SK-N-SH (cell line): ENCODE measurements around the gene SLC35G6. TPM values are rescaled to one million over a fixed set of nuclear protein-coding genes. Genes with fewer than 3 reads are reported as not detected.

ENCODE experiments used
- CTCF ChIA-PET: fragments of 300-600, 350-600 bp; formaldehyde crosslinking; extraction: SDS; loops from one replicate; lab custom pipeline; 2021; lab: Yijun Ruan, JAX
- POLR2A ChIA-PET: fragments of 350-600 bp; sonication (Branson Sonifier 250); formaldehyde crosslinking; extraction: SDS; loops from one replicate; lab custom pipeline; 2020; ENCODE audit warnings: antibody characterized with exemption, inconsistent platforms; lab: Yijun Ruan, JAX
- DNase-seq: peaks from one replicate; pipeline ENCODE4 v3.0.0; 2012
- H2AFZ ChIP-seq: fragments of 200-600 bp; sonication (generic); 2 replicates; pipeline ENCODE4 v1.8.1; 2016; ENCODE audit warnings: antibody characterized with exemption, mild to moderate bottlenecking, low read depth
- H3F3A ChIP-seq: fragments of 200-600 bp; sonication (generic); replicated peaks from 2 replicates; pipeline ENCODE3; 2016; ENCODE audit warnings: antibody characterized with exemption, mild to moderate bottlenecking; ENCODE audit not compliant: insufficient read depth
- H3K27ac ChIP-seq, 2 experiments: fragments of 200-500 bp in 1 of 2; fragments of 200-600 bp in 1 of 2; sonication (Bioruptor generic) in 1 of 2; sonication (generic), shearing (Covaris generic) in 1 of 2; 2 replicates each; pipeline versions ENCODE4 v1.5.1 to v1.6.1; 2014 to 2016; ENCODE audit warnings: low read depth in 2 of 2, inconsistent platforms in 1 of 2, low read length in 1 of 2, mild to moderate bottlenecking in 1 of 2, mixed read lengths in 1 of 2
- H3K27me3 ChIP-seq: fragments of 200-600 bp; sonication (generic), shearing (Covaris generic); 2 replicates; pipeline ENCODE4 v1.6.1; 2016; ENCODE audit warnings: mixed run types; ENCODE audit not compliant: insufficient read depth
- H3K36me3 ChIP-seq, 2 experiments: fragments of 200-500 bp in 1 of 2; fragments of 200-600 bp in 1 of 2; sonication (Bioruptor generic) in 1 of 2; sonication (generic) in 1 of 2; replicated peaks in 1 of 2; 2 replicates each; pipeline versions ENCODE3 to v1.5.1; 2014 to 2016; ENCODE audit warnings: low read length in 1 of 2, mild to moderate bottlenecking in 1 of 2; ENCODE audit not compliant: insufficient read depth in 2 of 2, control insufficient read depth in 1 of 2
- H3K4me1 ChIP-seq, 2 experiments: fragments of 200-500 bp in 1 of 2; fragments of 200-600 bp in 1 of 2; sonication (Bioruptor generic) in 1 of 2; sonication (generic), shearing (Covaris generic) in 1 of 2; 2 replicates each; pipeline versions ENCODE4 v1.5.1 to v1.6.1; 2014 to 2016; ENCODE audit warnings: low read depth in 1 of 2, low read length in 1 of 2, mixed run types in 1 of 2; ENCODE audit not compliant: insufficient read depth in 2 of 2, control insufficient read depth in 1 of 2
- H3K4me2 ChIP-seq: fragments of 200-600 bp; sonication (generic), shearing (Covaris generic); 2 replicates; pipeline ENCODE4 v1.6.1; 2017; ENCODE audit warnings: mixed run types
- H3K4me3 ChIP-seq, 2 experiments: fragments of 200-500 bp in 1 of 2; fragments of 200-600 bp in 1 of 2; sonication (Bioruptor generic) in 1 of 2; sonication (generic), shearing (Covaris generic) in 1 of 2; 2 replicates each; pipeline versions ENCODE4 v1.5.1 to v1.8.1; 2014 to 2016; ENCODE audit warnings: low read depth in 2 of 2, inconsistent platforms in 1 of 2, low read length in 1 of 2, mild to moderate bottlenecking in 1 of 2, mixed read lengths in 1 of 2, moderate library complexity in 1 of 2
- H3K79me2 ChIP-seq: fragments of 200-600 bp; sonication (generic); 2 replicates; pipeline ENCODE4 v1.8.1; 2017; ENCODE audit warnings: mild to moderate bottlenecking; ENCODE audit not compliant: insufficient read depth
- H3K9ac ChIP-seq: fragments of 200-600 bp; sonication (generic); 2 replicates; pipeline ENCODE4 v1.6.1; 2017; ENCODE audit warnings: mixed run types
- H3K9me2 ChIP-seq: fragments of 200-600 bp; sonication (generic); 2 replicates; pipeline ENCODE4 v1.6.1; 2017; ENCODE audit warnings: mixed run types
- H3K9me3 ChIP-seq: fragments of 200-600 bp; sonication (generic); 2 replicates; pipeline ENCODE4 v1.6.1; 2017; ENCODE audit warnings: mixed run types, mild to moderate bottlenecking, moderate library complexity
- H4K20me1 ChIP-seq: fragments of 200-600 bp; sonication (generic); 2 replicates; pipeline ENCODE4 v1.6.1; 2017; ENCODE audit warnings: mild to moderate bottlenecking, mixed run types; ENCODE audit not compliant: insufficient read depth
- CTCF ChIP-seq: fragments of 200-600 bp; sonication (generic); IDR thresholded peaks from 2 replicates; pipeline ENCODE4 v1.6.1; 2017; ENCODE audit warnings: antibody characterized with exemption, mild to moderate bottlenecking, moderate library complexity
- ELF1 ChIP-seq: IDR thresholded peaks from 2 replicates; pipeline ENCODE4 v1.4.0; 2012
- EP300 ChIP-seq, 2 experiments: IDR thresholded peaks; 2 replicates each; pipeline versions ENCODE4 v1.4.0 to v1.6.1; 2012; ENCODE audit warnings: borderline replicate concordance in 1 of 2, low read depth in 1 of 2, low read length in 1 of 2
- FOSL2 ChIP-seq: IDR thresholded peaks from 2 replicates; pipeline ENCODE4 v1.4.0; 2012; ENCODE audit warnings: low read depth, mild to moderate bottlenecking, moderate library complexity, borderline replicate concordance
- JUND ChIP-seq: IDR thresholded peaks from 2 replicates; pipeline ENCODE4 v1.4.0; 2012
- POLR2AphosphoS5 ChIP-seq: IDR thresholded peaks from 2 replicates; pipeline ENCODE4 v1.6.1; 2012; ENCODE audit warnings: low read depth, low read length
- RAD21 ChIP-seq: IDR thresholded peaks from 2 replicates; pipeline ENCODE4 v1.6.1; 2012; ENCODE audit warnings: mild to moderate bottlenecking, low read length
- RFX5 ChIP-seq: IDR thresholded peaks from 2 replicates; pipeline ENCODE4 v1.6.1; 2012; ENCODE audit warnings: mild to moderate bottlenecking, improper control_type of control experiment, low read length
- TCF12 ChIP-seq: IDR thresholded peaks from 2 replicates; pipeline ENCODE4 v1.4.0; 2012
- TEAD4 ChIP-seq: IDR thresholded peaks from 2 replicates; pipeline ENCODE4 v1.4.0; 2012; ENCODE audit warnings: mild to moderate bottlenecking, borderline replicate concordance; ENCODE audit not compliant: insufficient read depth
- YY1 ChIP-seq: IDR thresholded peaks from 2 replicates; pipeline ENCODE4 v1.4.0; 2012; ENCODE audit warnings: low read depth, mild to moderate bottlenecking
- WGBS: methylation state at CpG from one replicate; pipeline ENCODE4 v1.1.6; 2017; ENCODE audit warnings: low lambda C conversion rate; 5-methylcytosine and 5-hydroxymethylcytosine counted together
- polyA plus RNA-seq, 3 experiments: library from polyadenylated mRNA; depleted of rRNA; stranded (reverse); fragments of >200 nt; gene quantifications; 2 replicates each; pipeline ENCODE4 v1.2.3, GENCODE V29; 2012
- TF ChIP-seq, protein P1 (sequence below): IDR thresholded peaks from 2 replicates; pipeline ENCODE4 v1.4.0; 2012; ENCODE audit warnings: low read depth
- TF ChIP-seq, protein P2 (sequence below): IDR thresholded peaks from 2 replicates; pipeline ENCODE4 v1.6.1; 2012; ENCODE audit warnings: mild to moderate bottlenecking, low read depth, low read length, moderate library complexity

SLC35G6 gene
- polyA plus RNA-seq, 1 of the 3 experiments (the other 2 are of a cell fraction), result not detected

DNA sequence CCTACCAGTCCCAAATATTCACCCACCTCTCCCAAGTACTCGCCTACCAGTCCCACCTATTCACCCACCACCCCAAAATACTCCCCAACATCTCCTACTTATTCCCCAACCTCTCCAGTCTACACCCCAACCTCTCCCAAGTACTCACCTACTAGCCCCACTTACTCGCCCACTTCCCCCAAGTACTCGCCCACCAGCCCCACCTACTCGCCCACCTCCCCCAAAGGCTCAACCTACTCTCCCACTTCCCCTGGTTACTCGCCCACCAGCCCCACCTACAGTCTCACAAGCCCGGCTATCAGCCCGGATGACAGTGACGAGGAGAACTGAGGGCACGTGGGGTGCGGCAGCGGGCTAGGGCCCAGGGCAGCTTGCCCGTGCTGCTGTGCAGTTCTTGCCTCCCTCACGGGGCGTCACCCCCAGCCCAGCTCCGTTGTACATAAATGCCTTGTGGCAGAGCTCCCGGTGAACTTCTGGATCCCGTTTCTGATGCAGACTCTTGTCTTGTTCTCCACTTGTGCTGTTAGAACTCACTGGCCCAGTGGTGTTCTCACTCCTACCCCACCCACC is 32.7 kb downstream of the SLC35G6 start:
- CTCF ChIA-PET, result interaction anchor here (0.7 to 11.6 kb wide), 38 partner anchors 9 to 173 kb away, joined by 3 to 236 read pairs (median 5); partner anchors contain the start of genes MPDU1, SENP3, SOX15 and TMEM95
- Histone ChIP-seq H2AFZ (no peak overlapping the region), H3K4me2 (no peak overlapping the region), H3K9me3 (no peaks in the 10 kb centered on the region), H3K9me2 (no peaks in the 10 kb centered on the region), H3K36me3 (peaks cover 14 to 34% of the 10 kb centered on the region in 2 experiments), H4K20me1 (no peaks in the 10 kb centered on the region), H3F3A (peaks cover 20% of the 10 kb centered on the region), H3K27ac (no peak overlapping the region), H3K4me1 (no peaks in the 10 kb centered on the region), H3K9ac (no peak overlapping the region), H3K79me2 (no peaks in the 10 kb centered on the region)
- 87% methylated on average over 17 of the region's 17 CpGs for WGBS
- TF ChIP-seq RFX5 (no peak), JUND (no peak), ELF1 (no peak), FOSL2 (no peak), EP300 (IDR thresholded peaks at IDR 0.05; ENCODE audit: borderline replicate concordance in 1 of 2, low read depth in 1 of 2, low read length in 1 of 2) (no peak), TCF12 (no peak)
- TF ChIP-seq, all 33 proteins: peak for 0
- Histone ChIP-seq H3K4me3 (no peak overlapping the region), H3K27me3 (no peaks in the 10 kb centered on the region)
- POLR2A ChIA-PET, result interaction anchor here (0.9 kb wide), 1 partner anchor 47 kb away, joined by 3 read pairs; no protein-coding TSS in a partner anchor
- DNase-seq, result no peak

GRCh38 chr17:7515911-7516610 is 34.8 kb downstream of the SLC35G6 start:
- Histone ChIP-seq H3K79me2 (no peaks in the 10 kb centered on the region), H3K9ac (no peak overlapping the region), H3K4me3 (no peak overlapping the region), H2AFZ (no peak overlapping the region), H3K27me3 (no peaks in the 10 kb centered on the region), H3K9me3 (no peaks in the 10 kb centered on the region), H3K27ac (no peak overlapping the region), H4K20me1 (no peaks in the 10 kb centered on the region), H3K4me1 (no peaks in the 10 kb centered on the region), H3K9me2 (no peaks in the 10 kb centered on the region), H3K36me3 (peaks cover 7 to 25% of the 10 kb centered on the region in 2 experiments), H3K4me2 (no peak overlapping the region), H3F3A (peaks cover 26% of the 10 kb centered on the region)
- no peak for DNase-seq
- POLR2A ChIA-PET, result interaction anchor here (1.3 to 1.5 kb wide), 2 partner anchors 22 to 42 kb away, joined by 3 read pairs; partner anchors contain the start of gene TNFSF13
- WGBS, result 94% methylated on average over 13 of the region's 13 CpGs
- TF ChIP-seq RAD21 (no peak), TEAD4 (no peak), JUND (no peak), POLR2AphosphoS5 (no peak)
- CTCF ChIA-PET, result interaction anchor here (0.6 to 11.6 kb wide), 19 partner anchors 13 to 190 kb away, joined by 3 to 236 read pairs (median 5); partner anchors contain the start of genes MPDU1, SENP3, SOX15 and TMEM95

DNA sequence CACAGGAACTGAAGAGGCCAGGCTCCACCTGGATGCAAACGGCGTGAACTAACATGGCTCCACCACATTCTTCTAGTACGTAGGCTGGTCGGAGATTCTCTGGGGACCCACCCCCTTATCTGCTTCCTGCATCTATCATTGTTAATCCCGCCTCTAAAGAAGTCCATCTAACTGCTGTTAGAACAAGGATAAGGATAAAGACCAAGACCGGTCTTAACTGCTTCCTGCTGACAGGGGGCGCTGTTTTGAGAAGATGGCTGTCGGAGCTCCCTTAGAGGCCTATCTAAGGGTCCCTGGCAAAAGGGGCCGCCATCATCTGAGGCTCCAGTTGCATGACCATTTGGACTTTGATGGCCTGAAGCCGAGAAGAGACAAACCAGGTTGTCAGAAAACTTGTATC is 41.8 kb downstream of the SLC35G6 start:
- Histone ChIP-seq H3F3A (peaks cover 10% of the 10 kb centered on the region), H3K4me1 (no peaks in the 10 kb centered on the region), H2AFZ (no peak overlapping the region), H3K9me3 (no peaks in the 10 kb centered on the region), H3K27me3 (no peaks in the 10 kb centered on the region; the same call in 1 of the 2 replicates), H3K4me2 (no peak overlapping the region), H3K9me2 (no peaks in the 10 kb centered on the region), H4K20me1 (no peaks in the 10 kb centered on the region), H3K4me3 (no peak overlapping the region), H3K79me2 (no peaks in the 10 kb centered on the region), H3K27ac (no peak overlapping the region), H3K36me3 (no peaks in the 10 kb centered on the region), H3K9ac (no peak overlapping the region)
- WGBS, result 61% methylated on average over 9 of the region's 10 CpGs
- DNase-seq, result no peak
- ChIA-PET POLR2A (no interaction called here), CTCF (interaction anchor here (0.8 to 2.7 kb wide), 8 partner anchors 9 to 66 kb away, joined by 3 to 17 read pairs (median 4); partner anchors contain the start of genes SENP3 and SOX15)
- TF ChIP-seq YY1 (no peak), CTCF (peak; percentile 51), RAD21 (no peak; the same call in 1 of the 2 replicates)
- TF ChIP-seq, protein P1, sequence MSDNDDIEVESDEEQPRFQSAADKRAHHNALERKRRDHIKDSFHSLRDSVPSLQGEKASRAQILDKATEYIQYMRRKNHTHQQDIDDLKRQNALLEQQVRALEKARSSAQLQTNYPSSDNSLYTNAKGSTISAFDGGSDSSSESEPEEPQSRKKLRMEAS, result no peak
- TF ChIP-seq, protein P2, sequence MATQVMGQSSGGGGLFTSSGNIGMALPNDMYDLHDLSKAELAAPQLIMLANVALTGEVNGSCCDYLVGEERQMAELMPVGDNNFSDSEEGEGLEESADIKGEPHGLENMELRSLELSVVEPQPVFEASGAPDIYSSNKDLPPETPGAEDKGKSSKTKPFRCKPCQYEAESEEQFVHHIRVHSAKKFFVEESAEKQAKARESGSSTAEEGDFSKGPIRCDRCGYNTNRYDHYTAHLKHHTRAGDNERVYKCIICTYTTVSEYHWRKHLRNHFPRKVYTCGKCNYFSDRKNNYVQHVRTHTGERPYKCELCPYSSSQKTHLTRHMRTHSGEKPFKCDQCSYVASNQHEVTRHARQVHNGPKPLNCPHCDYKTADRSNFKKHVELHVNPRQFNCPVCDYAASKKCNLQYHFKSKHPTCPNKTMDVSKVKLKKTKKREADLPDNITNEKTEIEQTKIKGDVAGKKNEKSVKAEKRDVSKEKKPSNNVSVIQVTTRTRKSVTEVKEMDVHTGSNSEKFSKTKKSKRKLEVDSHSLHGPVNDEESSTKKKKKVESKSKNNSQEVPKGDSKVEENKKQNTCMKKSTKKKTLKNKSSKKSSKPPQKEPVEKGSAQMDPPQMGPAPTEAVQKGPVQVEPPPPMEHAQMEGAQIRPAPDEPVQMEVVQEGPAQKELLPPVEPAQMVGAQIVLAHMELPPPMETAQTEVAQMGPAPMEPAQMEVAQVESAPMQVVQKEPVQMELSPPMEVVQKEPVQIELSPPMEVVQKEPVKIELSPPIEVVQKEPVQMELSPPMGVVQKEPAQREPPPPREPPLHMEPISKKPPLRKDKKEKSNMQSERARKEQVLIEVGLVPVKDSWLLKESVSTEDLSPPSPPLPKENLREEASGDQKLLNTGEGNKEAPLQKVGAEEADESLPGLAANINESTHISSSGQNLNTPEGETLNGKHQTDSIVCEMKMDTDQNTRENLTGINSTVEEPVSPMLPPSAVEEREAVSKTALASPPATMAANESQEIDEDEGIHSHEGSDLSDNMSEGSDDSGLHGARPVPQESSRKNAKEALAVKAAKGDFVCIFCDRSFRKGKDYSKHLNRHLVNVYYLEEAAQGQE, result no peak
